NCI-H2029 (cell line): ENCODE measurements around the gene GYS2.
A peak's percentile ranks its signal among the peaks of the same experiment; 100 is the strongest.

Experiments
- DNase-seq: peaks from one replicate; lab custom pipeline; 2025; lab: John Stamatoyannopoulos, UW

The GYS2 gene

GRCh38 chr12:21502872-21503271 is 101.8 kb downstream of the GYS2 start:
- DNase-seq, result no peak

- DNase-seq, result no peak
Observed at GRCh38 chr12:21502164-21502496, 102.5 kb downstream of the GYS2 start.

- DNase-seq, result peak; percentile 97
Observed at GRCh38 chr12:21501258-21502163, 103.1 kb downstream of the GYS2 start, which contains the start of the genes GOLT1B and RECQL. TSS of gene GOLT1B (plus strand) at chr12:21501789. CDS start at chr12:21501924, 135 bp downstream. TSS of gene RECQL (minus strand) at chr12:21501635. CDS start at chr12:21499570, 2,065 bp downstream.

GRCh38 chr12:21500786-21501257 is 103.8 kb downstream of the GYS2 start:
- no peak for DNase-seq

- no peak for DNase-seq
Observed at GRCh38 chr12:21499765-21500164, 104.9 kb downstream of the GYS2 start.
